Tibial nerve (tissue), 4 donors: Measurements from ENCODE around the gene ACTR1A. TPM values are rescaled to one million over a fixed set of nuclear protein-coding genes. Genes with fewer than 3 reads are reported as not detected.

Source experiments
- DNase-seq, 2 donors: peaks; one replicate each; pipeline ENCODE4 v3.0.0-alpha.2; 2019; ENCODE audit warnings: low spot score in 2 of 2
- H3K27ac ChIP-seq, 4 donors: fragments of 200-600 bp; sonication (generic) in 3 of 4; one replicate each; pipeline ENCODE4 v1.5.1; 2017 to 2019; ENCODE audit warnings: mild to moderate bottlenecking in 1 of 4
- H3K27me3 ChIP-seq, 2 donors: fragments of 200-600 bp; sonication (generic) in 1 of 2; one replicate each; pipeline versions ENCODE4 v1.5.1 to v1.6.0; 2017 to 2019
- H3K36me3 ChIP-seq, 3 donors: fragments of 200-600 bp; sonication (generic); one replicate each; pipeline ENCODE4 v1.5.1; 2018 to 2019
- H3K4me1 ChIP-seq, 4 donors: fragments of 200-600 bp; sonication (generic) in 3 of 4; one replicate each; pipeline ENCODE4 v1.5.1; 2017 to 2019
- H3K4me3 ChIP-seq, 4 donors: fragments of 200-600 bp; sonication (generic) in 3 of 4; one replicate each; pipeline ENCODE4 v1.5.1; 2017 to 2019; ENCODE audit warnings: mild to moderate bottlenecking in 1 of 4, moderate library complexity in 1 of 4
- H3K9me3 ChIP-seq, 4 donors: fragments of 200-600 bp; sonication (generic) in 3 of 4; one replicate each; pipeline ENCODE4 v1.5.1; 2017 to 2019
- CTCF ChIP-seq, 5 experiments: fragments of 200-600 bp in 3 of 5; fragments of 450-650 bp in 2 of 5; sonication (generic) in 3 of 5; IDR thresholded peaks; one replicate each; pipeline ENCODE4 v1.5.1; 2016 to 2019; ENCODE audit warnings: antibody characterized with exemption in 5 of 5, mild to moderate bottlenecking in 3 of 5, moderate library complexity in 2 of 5
- EP300 ChIP-seq, 2 donors: sonication (generic); formaldehyde crosslinking; IDR thresholded peaks; one replicate each; pipeline ENCODE4 v1.6.1; 2017; ENCODE audit warnings: antibody characterized with exemption in 2 of 2, mild to moderate bottlenecking in 1 of 2
- POLR2A ChIP-seq, 2 donors: fragments of 450-650 bp; IDR thresholded peaks; one replicate each; pipeline ENCODE4 v1.6.1; 2017; ENCODE audit warnings: antibody characterized with exemption in 2 of 2, mild to moderate bottlenecking in 2 of 2, moderate library complexity in 2 of 2
- WGBS, 2 donors: methylation state at CpG; one replicate each; pipeline ENCODE4 v1.1.5; 2018; 5-methylcytosine and 5-hydroxymethylcytosine counted together
- total RNA-seq, 4 donors: library from RNA; depleted of rRNA; stranded (reverse); fragments of >200 nt; gene quantifications; one replicate each; pipeline ENCODE4 v1.1.0, GENCODE V29; 2016

ACTR1A gene
- total RNA-seq, 4 donors from 2014 or later: 85.5 to 114 (median 105) TPM

DNA sequence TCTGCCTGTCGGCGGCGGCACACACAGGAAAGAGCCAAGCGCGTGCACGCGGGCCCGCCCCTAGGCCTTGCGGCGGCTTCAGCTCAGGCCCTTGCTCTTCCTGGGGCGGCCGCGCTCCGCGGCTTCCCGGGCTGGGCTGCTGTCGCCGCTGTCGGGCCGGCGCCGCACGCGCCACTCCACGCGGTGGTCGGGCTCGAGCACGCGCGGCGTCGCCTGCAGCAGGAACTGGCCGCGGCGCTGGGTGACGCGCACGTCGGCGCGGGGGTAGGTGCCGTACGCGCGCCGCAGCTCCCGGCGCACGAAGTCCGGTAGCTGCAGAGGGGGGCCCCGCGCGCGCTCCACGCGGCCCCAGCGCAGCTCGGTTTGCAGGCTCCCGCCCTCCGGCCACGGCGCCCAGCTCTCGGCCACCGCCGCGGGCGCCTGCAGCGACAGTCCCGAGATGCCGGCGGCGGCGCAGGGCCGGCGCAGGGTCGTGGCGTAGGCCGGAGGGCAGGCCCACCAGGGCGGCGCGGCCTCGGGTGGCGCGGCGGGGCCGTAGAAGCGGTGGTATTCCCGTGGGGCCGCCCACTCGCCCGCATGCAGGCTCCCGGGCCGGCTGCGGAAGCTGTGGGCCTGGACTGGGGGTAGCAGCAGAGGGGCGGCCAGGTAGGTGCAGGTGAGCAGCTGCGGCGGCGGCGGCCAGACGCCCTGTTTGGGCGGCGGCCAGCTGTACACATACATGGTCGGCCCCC, 52.0 kb downstream of the ACTR1A start:
- no peak for TF ChIP-seq CTCF (IDR thresholded peaks at IDR 0.05)
- peak in 1 of 2 donors; percentile 32 for TF ChIP-seq EP300 (IDR thresholded peaks at IDR 0.05)
- TF ChIP-seq POLR2A (IDR thresholded peaks at IDR 0.05): peak; percentile 62 to 77
- 1 to 2% methylated on average over 10 to 14 of the region's 104 CpGs for WGBS, 2 donors
- Histone ChIP-seq H3K4me3 (peak overlapping the region; percentile 64 to 85 (median 78)), H3K9me3 (no peaks in the 10 kb centered on the region), H3K4me1 (peaks cover 0 to 23% (median 7%) of the 10 kb centered on the region in 4 donors), H3K27me3 (no peaks in the 10 kb centered on the region), H3K36me3 (no peaks in the 10 kb centered on the region), H3K27ac (peak overlapping the region; percentile 55 to 88 (median 84))
- peak; percentile 31 to 38 for DNase-seq

- Histone ChIP-seq H3K36me3 (no peaks in the 10 kb centered on the region), H3K9me3 (no peaks in the 10 kb centered on the region), H3K27ac (peak overlapping the region; percentile 55 to 88 (median 84)), H3K4me1 (peaks cover 0 to 23% (median 7%) of the 10 kb centered on the region in 4 donors), H3K4me3 (peak overlapping the region; percentile 64 to 85 (median 78)), H3K27me3 (no peaks in the 10 kb centered on the region)
- 0 to 1% methylated on average over 11 of the region's 11 CpGs for WGBS, 2 donors
- TF ChIP-seq CTCF (IDR thresholded peaks at IDR 0.05) (no peak), POLR2A (IDR thresholded peaks at IDR 0.05) (no peak)
- DNase-seq: no peak
Measured at GRCh38 chr10:102450124-102450373, 52.5 kb downstream of the ACTR1A start.

GRCh38 chr10:102449321-102450123, 53.0 kb downstream of the ACTR1A start:
- Histone ChIP-seq H3K4me1 (peaks cover 0 to 23% (median 7%) of the 10 kb centered on the region in 4 donors), H3K36me3 (no peaks in the 10 kb centered on the region), H3K4me3 (peak overlapping the region; percentile 64 to 85 (median 78)), H3K27me3 (no peaks in the 10 kb centered on the region), H3K27ac (peak overlapping the region; percentile 55 to 88 (median 84)), H3K9me3 (no peaks in the 10 kb centered on the region)
- WGBS, 2 donors: 14 to 16% methylated on average over 30 of the region's 30 CpGs
- peak; percentile 30 to 55 for DNase-seq
- no peak for TF ChIP-seq EP300 (IDR thresholded peaks at IDR 0.05)
- no peak for TF ChIP-seq POLR2A (IDR thresholded peaks at IDR 0.05)
- no peak for TF ChIP-seq CTCF (IDR thresholded peaks at IDR 0.05)

- H3K27ac ChIP-seq: no peak overlapping the region
- H3K36me3 ChIP-seq: no peaks in the 10 kb centered on the region
- H3K4me3 ChIP-seq: no peak overlapping the region
- H3K4me1 ChIP-seq: peaks cover 0 to 4% (median 2%) of the 10 kb centered on the region in 4 donors
- no peak for DNase-seq
- WGBS, 2 donors: 59 to 69% methylated on average over 2 of the region's 2 CpGs
- TF ChIP-seq CTCF (IDR thresholded peaks at IDR 0.05) (no peak), POLR2A (IDR thresholded peaks at IDR 0.05) (no peak), EP300 (IDR thresholded peaks at IDR 0.05) (no peak)
- no peaks in the 10 kb centered on the region for H3K9me3 ChIP-seq
- no peaks in the 10 kb centered on the region for H3K27me3 ChIP-seq
Measured at GRCh38 chr10:102444851-102445250, 57.7 kb downstream of the ACTR1A start.

DNA sequence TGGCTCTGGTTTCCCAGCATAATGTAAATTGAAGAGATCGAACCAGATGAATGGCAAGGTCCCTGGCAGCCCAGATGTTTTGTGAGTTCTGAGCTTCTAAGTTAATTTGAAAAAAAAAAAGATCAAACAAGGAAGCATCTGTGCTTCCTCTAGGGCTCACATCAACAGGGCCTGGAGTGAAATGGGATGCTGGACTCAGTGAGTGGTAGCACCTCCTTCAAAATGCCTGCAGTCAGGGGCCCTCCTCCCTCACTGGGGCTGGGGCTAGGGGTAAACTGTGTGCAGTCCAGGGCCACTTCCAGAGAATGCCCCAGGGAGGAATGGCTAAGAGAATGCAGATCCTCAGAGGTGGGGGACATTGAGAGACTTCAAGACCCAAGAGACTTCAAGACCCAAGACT, 64.1 kb downstream of the ACTR1A start:
- Histone ChIP-seq H3K9me3 (no peaks in the 10 kb centered on the region), H3K4me1 (peaks cover 0 to 27% (median 4%) of the 10 kb centered on the region in 4 donors), H3K4me3 (no peak overlapping the region), H3K36me3 (no peaks in the 10 kb centered on the region), H3K27me3 (peaks cover 0 to 21% of the 10 kb centered on the region in 2 donors), H3K27ac (no peak overlapping the region)
- 81 to 89% methylated on average over 1 of the region's 1 CpG for WGBS, 2 donors
- DNase-seq: no peak
- TF ChIP-seq POLR2A (IDR thresholded peaks at IDR 0.05) (no peak), EP300 (IDR thresholded peaks at IDR 0.05) (no peak), CTCF (IDR thresholded peaks at IDR 0.05) (no peak)
